ENCODE data around the gene NXN. TPM values are rescaled to one million over a fixed set of nuclear protein-coding genes. Genes with fewer than 3 reads are reported as not detected.

NXN gene
- total RNA-seq, result 10 to 100 TPM; 13.9 to 18.9 TPM

- peak within 1 kb of the TSS; percentile 76 for H3K4me3 ChIP-seq
- no peaks in the 10 kb centered on the region for H3K27me3 ChIP-seq (replicated peaks; ENCODE audit: insufficient read depth)
- TF ChIP-seq, protein P1, sequence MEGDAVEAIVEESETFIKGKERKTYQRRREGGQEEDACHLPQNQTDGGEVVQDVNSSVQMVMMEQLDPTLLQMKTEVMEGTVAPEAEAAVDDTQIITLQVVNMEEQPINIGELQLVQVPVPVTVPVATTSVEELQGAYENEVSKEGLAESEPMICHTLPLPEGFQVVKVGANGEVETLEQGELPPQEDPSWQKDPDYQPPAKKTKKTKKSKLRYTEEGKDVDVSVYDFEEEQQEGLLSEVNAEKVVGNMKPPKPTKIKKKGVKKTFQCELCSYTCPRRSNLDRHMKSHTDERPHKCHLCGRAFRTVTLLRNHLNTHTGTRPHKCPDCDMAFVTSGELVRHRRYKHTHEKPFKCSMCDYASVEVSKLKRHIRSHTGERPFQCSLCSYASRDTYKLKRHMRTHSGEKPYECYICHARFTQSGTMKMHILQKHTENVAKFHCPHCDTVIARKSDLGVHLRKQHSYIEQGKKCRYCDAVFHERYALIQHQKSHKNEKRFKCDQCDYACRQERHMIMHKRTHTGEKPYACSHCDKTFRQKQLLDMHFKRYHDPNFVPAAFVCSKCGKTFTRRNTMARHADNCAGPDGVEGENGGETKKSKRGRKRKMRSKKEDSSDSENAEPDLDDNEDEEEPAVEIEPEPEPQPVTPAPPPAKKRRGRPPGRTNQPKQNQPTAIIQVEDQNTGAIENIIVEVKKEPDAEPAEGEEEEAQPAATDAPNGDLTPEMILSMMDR (IDR thresholded peaks at IDR 0.05), result no peak
- no peaks in the 10 kb centered on the region for H3K36me3 ChIP-seq
- H3K4me1 ChIP-seq (ENCODE audit: control insufficient read depth in 1 of 2, low read depth in 2 of 2), result peaks cover 7 to 40% of the 10 kb centered on the region in 2 donors
- H3K9me3 ChIP-seq, result no peaks in the 10 kb centered on the region
- ATAC-seq (ENCODE audit: insufficient number of reproducible peaks, low FRiP score, low read depth) (peak; percentile 69), DNase-seq (ENCODE audit: low spot score) (peak; percentile 45)
- peak within 1 kb of the TSS; percentile 55 to 72 for H3K27ac ChIP-seq
These were observed at the start of gene NXN for GRCh38 chr17:979539-980405. TSS of gene NXN (minus strand) at chr17:979776.

DNA sequence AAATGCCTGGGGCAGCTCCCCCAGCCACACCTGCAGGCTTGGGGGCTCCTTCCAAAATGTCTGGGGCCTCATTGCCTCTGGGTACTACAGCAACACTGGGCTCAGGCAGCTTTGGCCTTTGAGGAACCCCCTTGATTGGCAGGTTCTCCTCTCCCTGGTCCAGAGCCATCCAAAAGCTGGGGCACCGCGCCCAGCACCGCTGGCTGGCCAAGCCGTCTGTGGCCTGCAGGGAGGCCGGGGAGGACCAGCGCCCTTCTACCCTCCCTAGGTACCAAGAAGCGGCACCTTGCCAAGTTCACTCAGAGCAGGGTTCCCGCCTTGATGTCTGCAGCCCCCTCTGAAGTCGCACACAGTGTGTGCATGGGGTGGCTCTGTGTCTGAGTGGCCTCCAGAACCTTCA, 47.5 kb upstream of the NXN start:
- Histone ChIP-seq H3K9me3 (no peaks in the 10 kb centered on the region), H3K4me3 (no peak overlapping the region), H3K27ac (peak overlapping the region; percentile 11 to 13), H3K4me1 (ENCODE audit: control insufficient read depth in 1 of 2, low read depth in 2 of 2) (peaks cover 24 to 75% of the 10 kb centered on the region in 2 donors), H3K36me3 (peaks cover 5% of the 10 kb centered on the region), H3K27me3 (replicated peaks; ENCODE audit: insufficient read depth) (no peaks in the 10 kb centered on the region)
- TF ChIP-seq, protein P1 (IDR thresholded peaks at IDR 0.05), result no peak
- DNase-seq (ENCODE audit: low spot score) (no peak), ATAC-seq (ENCODE audit: insufficient number of reproducible peaks, low FRiP score, low read depth) (no peak)

DNA sequence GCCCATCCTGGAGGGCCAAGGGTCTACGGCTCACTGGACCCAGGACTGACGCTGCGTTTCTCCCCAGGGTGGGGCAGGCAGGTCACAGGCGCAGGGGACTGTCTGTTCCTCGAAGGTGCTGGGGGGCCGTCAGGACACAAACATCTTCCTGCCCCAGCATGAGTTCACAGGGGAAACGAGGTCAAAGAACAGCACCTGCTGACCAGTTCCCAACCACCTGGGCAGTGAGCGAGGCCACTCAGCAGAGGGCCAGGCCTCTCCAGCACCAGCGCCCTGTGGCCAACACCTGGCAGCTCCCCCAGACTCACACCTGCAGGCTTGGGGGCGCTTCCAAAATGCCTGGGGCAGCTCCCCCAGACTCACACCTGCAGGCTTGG, 47.0 kb upstream of the NXN start:
- DNase-seq (ENCODE audit: low spot score) (no peak), ATAC-seq (ENCODE audit: insufficient number of reproducible peaks, low FRiP score, low read depth) (no peak)
- H3K4me1 ChIP-seq (ENCODE audit: control insufficient read depth in 1 of 2, low read depth in 2 of 2), result peaks cover 22 to 76% of the 10 kb centered on the region in 2 donors

DNA sequence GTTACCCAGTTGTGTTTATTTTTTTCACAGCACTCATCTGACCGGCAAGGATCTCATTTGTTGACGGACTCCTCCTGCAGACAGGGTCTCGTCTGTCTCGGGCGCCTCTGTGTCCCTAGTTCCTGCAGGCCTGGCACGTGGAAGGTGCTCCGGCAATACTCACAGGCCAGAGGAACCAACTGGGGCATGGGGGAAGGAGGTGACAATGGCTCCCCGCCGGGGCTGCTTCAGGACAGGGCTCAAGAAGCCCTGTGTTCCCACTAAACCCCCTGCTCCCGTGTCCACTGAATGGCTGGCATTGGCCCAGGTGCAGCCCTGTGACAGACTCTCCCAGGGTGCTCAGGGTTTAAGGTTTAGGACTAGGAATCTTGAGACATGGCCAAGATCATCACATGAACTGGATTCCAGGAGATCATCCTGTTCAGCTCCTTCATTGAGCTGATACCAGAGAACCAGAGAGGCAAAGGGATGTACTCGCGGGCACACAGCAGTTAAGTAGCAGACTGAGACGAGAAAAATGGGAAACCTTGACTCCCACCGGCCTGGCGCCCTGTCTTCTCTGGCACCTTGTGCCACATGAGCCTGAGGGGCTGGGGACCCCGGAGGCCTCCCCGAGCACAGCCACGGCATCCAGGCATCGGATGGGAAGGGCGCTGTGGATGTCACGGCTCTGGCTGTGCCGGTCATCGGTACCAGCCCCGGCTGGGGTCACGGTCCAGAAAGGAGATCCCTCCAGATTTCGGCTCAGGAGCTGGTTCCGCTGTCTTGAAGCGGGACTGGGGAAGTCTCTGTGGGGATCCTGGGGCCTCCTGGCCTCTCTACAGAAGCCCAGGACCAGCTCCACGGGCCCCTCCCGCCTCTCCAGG, 46.4 kb upstream of the NXN start:
- Histone ChIP-seq H3K27me3 (replicated peaks; ENCODE audit: insufficient read depth) (no peaks in the 10 kb centered on the region), H3K9me3 (no peaks in the 10 kb centered on the region), H3K27ac (no peak overlapping the region), H3K4me1 (ENCODE audit: control insufficient read depth in 1 of 2, low read depth in 2 of 2) (peaks cover 19 to 81% of the 10 kb centered on the region in 2 donors), H3K4me3 (no peak overlapping the region), H3K36me3 (peaks cover 5% of the 10 kb centered on the region)
- ATAC-seq (ENCODE audit: insufficient number of reproducible peaks, low FRiP score, low read depth) (no peak), DNase-seq (ENCODE audit: low spot score) (no peak)
- TF ChIP-seq, protein P1 (IDR thresholded peaks at IDR 0.05), result no peak

More for the DNA sequence above, 47.0 kb upstream of the NXN start:
- Histone ChIP-seq H3K9me3 (no peaks in the 10 kb centered on the region), H3K4me3 (no peak overlapping the region), H3K27me3 (replicated peaks; ENCODE audit: insufficient read depth) (no peaks in the 10 kb centered on the region), H3K36me3 (peaks cover 5% of the 10 kb centered on the region), H3K27ac (no peak overlapping the region)
- TF ChIP-seq, protein P1 (IDR thresholded peaks at IDR 0.05), result no peak

DNA sequence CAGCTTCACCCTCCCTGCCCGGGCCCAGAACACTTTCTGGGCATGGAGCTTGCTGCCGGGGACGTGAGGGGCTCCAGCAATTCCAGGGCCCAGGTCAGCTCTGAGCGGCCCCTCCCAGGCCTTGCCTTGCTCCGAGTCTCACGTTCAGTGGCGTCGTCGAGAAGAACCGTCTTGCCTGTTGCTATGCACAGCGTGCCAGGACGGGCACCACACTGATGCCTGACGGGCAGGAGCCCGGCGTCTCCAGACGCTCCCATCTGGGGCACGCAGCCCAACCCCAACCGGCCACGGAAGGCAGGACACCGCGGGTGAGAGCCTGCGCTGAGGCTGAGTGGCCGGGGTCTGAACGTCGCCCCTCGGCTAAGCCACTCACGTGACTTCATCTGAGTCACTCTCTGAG, 44.5 kb upstream of the NXN start:
- TF ChIP-seq, protein P1 (IDR thresholded peaks at IDR 0.05), result no peak
- Histone ChIP-seq H3K27me3 (replicated peaks; ENCODE audit: insufficient read depth) (no peaks in the 10 kb centered on the region), H3K4me3 (no peak overlapping the region), H3K9me3 (no peaks in the 10 kb centered on the region), H3K4me1 (ENCODE audit: control insufficient read depth in 1 of 2, low read depth in 2 of 2) (peaks cover 22 to 81% of the 10 kb centered on the region in 2 donors), H3K27ac (no peak overlapping the region), H3K36me3 (peaks cover 5% of the 10 kb centered on the region)
- no peak for DNase-seq (ENCODE audit: low spot score)
- no peak for ATAC-seq (ENCODE audit: insufficient number of reproducible peaks, low FRiP score, low read depth)

All from thoracic aorta (tissue), 2 donors.